Mesothelial cell of epicardium (in vitro differentiated cells): Measurements from ENCODE around the gene IKBIP. TPM values are rescaled to one million over a fixed set of nuclear protein-coding genes. Genes with fewer than 3 reads are reported as not detected.
"Not testable (repeated sequence)": the region's sequence is repeated elsewhere in the genome, so short reads cannot be mapped to it uniquely, and the experiment has no call there.

Source experiments
- DNase-seq, 2 experiments: peaks; one replicate each; pipeline ENCODE4 v3.0.0; 2021; ENCODE audit warnings: low spot score in 2 of 2; ENCODE audit not compliant: unreplicated experiment in 2 of 2
- H3K27ac Mint-ChIP-seq: 2 replicates; pipeline ENCODE4 v1.8.0; 2021; ENCODE audit warnings: mixed read lengths
- H3K27me3 Mint-ChIP-seq: 2 replicates; pipeline ENCODE4 v1.8.0; 2021; ENCODE audit warnings: low read depth, mixed read lengths
- H3K36me3 Mint-ChIP-seq: 2 replicates; pipeline ENCODE4 v1.8.0; 2021; ENCODE audit warnings: mixed read lengths
- H3K4me1 Mint-ChIP-seq: 2 replicates; pipeline ENCODE4 v1.8.0; 2021; ENCODE audit warnings: mixed read lengths
- H3K4me3 Mint-ChIP-seq: 2 replicates; pipeline ENCODE4 v1.8.0; 2021; ENCODE audit warnings: mild to moderate bottlenecking, moderate library complexity, mixed read lengths
- H3K9me3 Mint-ChIP-seq: 2 replicates; pipeline ENCODE4 v1.8.0; 2021; ENCODE audit warnings: mixed read lengths
- CTCF ChIP-seq: fragments of 200-600 bp; sonication (generic); IDR thresholded peaks from one replicate; pipeline ENCODE4 v1.5.0; 2021; ENCODE audit warnings: antibody characterized with exemption; ENCODE audit not compliant: unreplicated experiment
- total RNA-seq: library from RNA; stranded (reverse); gene quantifications from 3 replicates; pipeline ENCODE4 v1.2.1, GENCODE V29; 2021

The IKBIP gene
- total RNA-seq, 1 donor from 2014 or later = 21.0 TPM

DNA sequence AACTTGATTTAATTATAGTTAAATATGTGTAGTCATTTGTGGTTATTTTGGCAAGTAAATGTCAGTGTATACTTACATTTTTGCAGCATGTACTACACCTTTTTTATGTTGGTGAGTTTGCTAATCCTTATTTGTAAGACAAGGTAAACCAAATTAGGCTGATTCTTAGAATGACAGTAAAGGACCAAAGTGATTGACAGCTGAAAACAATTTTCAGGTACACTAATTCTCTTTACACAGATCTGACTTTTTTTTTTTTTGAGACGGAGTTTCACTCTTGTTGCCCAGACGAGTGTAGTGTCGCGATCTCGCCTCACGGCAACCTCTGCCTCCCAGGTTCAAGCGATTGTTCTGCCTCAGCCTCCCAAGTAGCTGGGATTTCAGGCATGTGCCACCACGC is 42.7 kb downstream of the IKBIP start:
- Mint-ChIP-seq H3K27me3 (no peaks in the 10 kb centered on the region), H3K9me3 (no peaks in the 10 kb centered on the region), H3K4me3 (no peak overlapping the region), H3K27ac (no peak overlapping the region), H3K4me1 (no peaks in the 10 kb centered on the region), H3K36me3 (peaks cover 31% of the 10 kb centered on the region)
- no peak for TF ChIP-seq CTCF
- DNase-seq = no peak

DNA sequence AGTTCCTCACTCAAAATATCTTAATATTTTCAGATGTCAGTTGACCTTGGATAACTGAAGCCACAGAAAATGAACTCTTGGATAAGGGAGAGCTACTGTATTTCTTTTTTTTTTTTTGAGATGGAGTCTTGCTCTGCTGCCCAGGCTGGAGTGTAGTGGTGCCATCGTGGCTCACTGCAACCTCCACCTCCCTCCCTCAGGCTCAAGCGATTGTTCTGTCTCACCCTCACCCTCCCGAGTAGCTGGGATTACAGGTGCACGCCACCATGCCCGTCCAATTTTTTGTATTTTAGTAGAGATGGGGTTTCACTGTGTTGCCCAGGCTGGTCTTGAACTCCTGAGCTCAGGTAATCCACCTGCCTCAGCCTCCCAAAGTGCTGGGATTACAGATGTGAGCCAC is 47.3 kb downstream of the IKBIP start:
- H3K36me3 Mint-ChIP-seq = peaks cover 20% of the 10 kb centered on the region
- not testable (repeated sequence) for H3K4me3 Mint-ChIP-seq

DNA sequence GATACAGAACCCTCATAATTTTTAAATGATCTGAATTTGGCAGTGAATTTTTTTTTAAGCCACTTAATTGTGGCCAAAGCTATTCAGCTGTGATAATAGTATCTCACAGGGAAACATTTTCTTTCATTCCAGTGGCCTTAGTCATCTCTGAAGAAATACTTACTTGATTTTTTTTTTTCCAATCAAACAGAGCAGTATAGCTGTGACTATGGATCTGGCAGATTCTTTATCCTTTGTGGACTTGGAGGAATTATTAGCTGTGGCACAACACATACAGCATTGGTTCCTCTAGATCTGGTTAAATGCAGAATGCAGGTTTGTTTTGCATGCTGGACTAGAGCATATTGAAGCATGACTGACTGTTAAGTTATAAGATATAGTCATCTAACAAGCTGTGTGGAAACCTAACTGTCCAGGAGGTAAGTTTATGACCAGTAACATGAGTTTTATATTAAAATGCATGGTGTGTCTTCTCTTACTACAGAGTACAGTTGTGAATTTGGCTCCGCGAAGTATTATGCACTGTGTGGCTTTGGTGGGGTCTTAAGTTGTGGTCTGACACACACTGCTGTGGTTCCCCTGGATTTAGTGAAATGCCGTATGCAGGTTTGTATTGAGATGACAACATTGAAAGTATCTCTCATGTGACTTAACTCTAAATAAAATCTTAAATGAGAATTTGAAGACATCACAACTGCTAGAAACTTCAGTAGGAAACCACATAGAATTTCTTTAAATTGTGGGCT is 49.2 kb downstream of the IKBIP start:
- Mint-ChIP-seq H3K27me3 (no peaks in the 10 kb centered on the region), H3K4me1 (peaks cover 18% of the 10 kb centered on the region), H3K9me3 (no peaks in the 10 kb centered on the region), H3K4me3 (peak overlapping the region; percentile 92), H3K27ac (peak overlapping the region; percentile 98), H3K36me3 (peaks cover 16% of the 10 kb centered on the region)
- no peak for TF ChIP-seq CTCF
- no peak for DNase-seq

More for the DNA sequence above, 47.3 kb downstream of the IKBIP start:
- H3K4me1 Mint-ChIP-seq = peaks cover 18% of the 10 kb centered on the region
- H3K27ac Mint-ChIP-seq, H3K9me3 Mint-ChIP-seq, H3K27me3 Mint-ChIP-seq, DNase-seq: not testable (repeated sequence)

- peaks cover 11% of the 10 kb centered on the region for H3K36me3 Mint-ChIP-seq
- H3K27me3 Mint-ChIP-seq = no peaks in the 10 kb centered on the region
- H3K4me3 Mint-ChIP-seq = peak overlapping the region; percentile 92
- peak; percentile 19 to 59 for DNase-seq
- TF ChIP-seq CTCF = no peak
- H3K9me3 Mint-ChIP-seq = no peaks in the 10 kb centered on the region
- H3K27ac Mint-ChIP-seq = peak overlapping the region; percentile 98
- H3K4me1 Mint-ChIP-seq = peaks cover 18% of the 10 kb centered on the region
These were observed 50.3 kb downstream of the IKBIP start for GRCh38 chr12:98594050-98594835.

- H3K4me1 Mint-ChIP-seq = peaks cover 18% of the 10 kb centered on the region
- peak within 1 kb of the TSS; percentile 98 for H3K27ac Mint-ChIP-seq
- H3K36me3 Mint-ChIP-seq = peaks cover 9% of the 10 kb centered on the region
- H3K27me3 Mint-ChIP-seq = no peaks in the 10 kb centered on the region
- no peaks in the 10 kb centered on the region for H3K9me3 Mint-ChIP-seq
- TF ChIP-seq CTCF = no peak
- peak within 1 kb of the TSS; percentile 92 for H3K4me3 Mint-ChIP-seq
- peak; percentile 90 to 91 for DNase-seq
These were observed 51.1 kb downstream of the IKBIP start, which contains the start of gene SLC25A3 for GRCh38 chr12:98593351-98594049. SLC25A3 (plus strand) TSS chr12:98593686; CDS start chr12:98593979, 293 bp downstream.
